Body of pancreas (tissue), 4 donors: Measurements from ENCODE around the gene THOC5. TPM values are rescaled to one million over a fixed set of nuclear protein-coding genes. Genes with fewer than 3 reads are reported as not detected.
"Not testable (repeated sequence)": the region's sequence is repeated elsewhere in the genome, so short reads cannot be mapped to it uniquely, and the experiment has no call there.

ENCODE experiments used
- ATAC-seq: fragments of 150-250 bp; one replicate; pipeline ENCODE4 v1.9.1; 2016
- DNase-seq, 4 donors: peaks; one replicate each; pipeline ENCODE4 v3.0.0-alpha.2; 2019
- H3K27ac ChIP-seq, 4 donors: fragments of 200-600 bp; sonication (generic); 1 replicate in 3 of 4; 2 replicates in 1 of 4; pipeline versions ENCODE4 v1.5.1 to v1.6.1; 2016 to 2019; ENCODE audit warnings: mild to moderate bottlenecking in 1 of 4, mixed read lengths in 1 of 4, moderate library complexity in 1 of 4
- H3K27me3 ChIP-seq, 2 donors: fragments of 200-600 bp; sonication (generic); one replicate each; pipeline ENCODE4 v1.6.0; 2016; ENCODE audit warnings: mild to moderate bottlenecking in 1 of 2
- H3K36me3 ChIP-seq, 2 donors: fragments of 200-600 bp; sonication (generic); replicated peaks in 1 of 2; 2 replicates each; pipeline ENCODE4 v1.5.1; 2016; ENCODE audit warnings: low read depth in 2 of 2; ENCODE audit not compliant: insufficient read depth in 1 of 2
- H3K4me1 ChIP-seq: fragments of 200-600 bp; sonication (generic); one replicate; pipeline ENCODE4 v1.6.0; 2016
- H3K4me3 ChIP-seq, 2 donors: fragments of 200-600 bp; sonication (generic); 1 replicate in 1 of 2; 2 replicates in 1 of 2; pipeline ENCODE4 v1.5.1; 2016 to 2019
- H3K9me3 ChIP-seq, 3 donors: fragments of 200-600 bp; sonication (generic); 1 replicate in 2 of 3; 2 replicates in 1 of 3; pipeline ENCODE4 v1.5.1; 2016
- POLR2A ChIP-seq, 3 donors: fragments of 450-650 bp; IDR thresholded peaks; one replicate each; pipeline ENCODE4 v1.6.1; 2016; ENCODE audit warnings: antibody characterized with exemption in 3 of 3, mild to moderate bottlenecking in 2 of 3
- WGBS, 2 donors: methylation state at CpG; one replicate each; pipeline ENCODE4 v1.1.5; 2017; 5-methylcytosine and 5-hydroxymethylcytosine counted together
- intact Hi-C: fragments of 100-400 bp; cut with DNase I; formaldehyde crosslinking; loops from one replicate; pipeline ENCODE4 v1.15.1; 2023
- total RNA-seq, 2 donors: library from RNA; depleted of rRNA; stranded (reverse); fragments of >200 nt; gene quantifications; one replicate each; pipeline ENCODE4 v1.1.0, GENCODE V29; 2016
- TF ChIP-seq, protein P1 (sequence below), 7 experiments: fragments of 450-650 bp in 4 of 7; fragments of 200-600 bp in 3 of 7; sonication (generic) in 3 of 7; IDR thresholded peaks; one replicate each; pipeline ENCODE4 v1.5.1; 2016 to 2019; ENCODE audit warnings: antibody characterized with exemption in 7 of 7

The THOC5 gene
- total RNA-seq, 2 donors from 2014 or later = 20.0 to 29.0 TPM

DNA sequence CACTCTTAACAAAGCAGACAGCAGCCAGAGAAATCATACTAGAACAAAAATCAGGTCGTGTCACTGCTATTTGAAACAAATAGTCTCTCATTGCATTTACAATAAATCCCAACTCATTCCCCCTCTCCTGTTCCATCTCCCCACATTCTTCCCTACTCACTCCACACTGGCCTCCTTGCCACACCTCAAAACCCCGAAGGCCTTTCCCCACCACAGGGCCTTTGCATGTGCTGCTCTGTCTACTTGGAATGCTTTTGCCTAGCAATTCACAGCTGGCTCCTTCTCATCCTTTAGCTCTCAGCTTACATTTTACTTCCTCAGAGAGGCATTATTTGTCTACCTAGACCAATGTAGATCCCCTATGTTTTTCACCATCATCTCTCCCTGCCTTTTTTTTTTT lies 6.3 kb upstream of the THOC5 start:
- WGBS, 2 donors = 94 to 100% methylated on average over 2 of the region's 2 CpGs
- ATAC-seq (no peak), DNase-seq (no peak)
- Histone ChIP-seq H3K4me3 (no peak overlapping the region), H3K36me3 (peaks cover 0 to 12% of the 10 kb centered on the region in 2 donors), H3K4me1 (no peaks in the 10 kb centered on the region), H3K27ac (no peak overlapping the region), H3K27me3 (no peaks in the 10 kb centered on the region), H3K9me3 (no peaks in the 10 kb centered on the region)
- no peak for TF ChIP-seq POLR2A (IDR thresholded peaks at IDR 0.05)
- TF ChIP-seq, protein P1, sequence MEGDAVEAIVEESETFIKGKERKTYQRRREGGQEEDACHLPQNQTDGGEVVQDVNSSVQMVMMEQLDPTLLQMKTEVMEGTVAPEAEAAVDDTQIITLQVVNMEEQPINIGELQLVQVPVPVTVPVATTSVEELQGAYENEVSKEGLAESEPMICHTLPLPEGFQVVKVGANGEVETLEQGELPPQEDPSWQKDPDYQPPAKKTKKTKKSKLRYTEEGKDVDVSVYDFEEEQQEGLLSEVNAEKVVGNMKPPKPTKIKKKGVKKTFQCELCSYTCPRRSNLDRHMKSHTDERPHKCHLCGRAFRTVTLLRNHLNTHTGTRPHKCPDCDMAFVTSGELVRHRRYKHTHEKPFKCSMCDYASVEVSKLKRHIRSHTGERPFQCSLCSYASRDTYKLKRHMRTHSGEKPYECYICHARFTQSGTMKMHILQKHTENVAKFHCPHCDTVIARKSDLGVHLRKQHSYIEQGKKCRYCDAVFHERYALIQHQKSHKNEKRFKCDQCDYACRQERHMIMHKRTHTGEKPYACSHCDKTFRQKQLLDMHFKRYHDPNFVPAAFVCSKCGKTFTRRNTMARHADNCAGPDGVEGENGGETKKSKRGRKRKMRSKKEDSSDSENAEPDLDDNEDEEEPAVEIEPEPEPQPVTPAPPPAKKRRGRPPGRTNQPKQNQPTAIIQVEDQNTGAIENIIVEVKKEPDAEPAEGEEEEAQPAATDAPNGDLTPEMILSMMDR (IDR thresholded peaks at IDR 0.05) = no peak
- intact Hi-C loops = no loop called here

DNA sequence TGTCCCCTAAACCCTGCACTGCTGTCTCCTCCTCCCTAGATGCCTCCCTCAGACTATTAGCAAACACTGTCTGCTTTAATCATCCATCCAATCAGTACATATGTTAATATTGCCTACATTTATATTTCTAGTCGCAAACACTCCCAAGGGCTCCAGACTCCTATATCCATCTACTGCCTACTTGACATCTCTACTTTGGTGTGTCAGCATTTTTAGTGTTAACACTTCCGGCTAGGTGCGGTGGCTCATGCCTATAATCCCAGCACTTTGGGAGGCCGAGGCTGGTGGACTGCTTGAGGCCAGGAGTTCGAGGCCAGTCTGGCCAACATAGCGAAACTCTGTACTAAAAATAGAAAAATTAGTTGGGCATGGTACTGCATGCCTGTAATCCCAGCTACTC lies 5.5 kb upstream of the THOC5 start:
- peaks cover 0 to 12% of the 10 kb centered on the region in 2 donors for H3K36me3 ChIP-seq
- H3K4me1 ChIP-seq = peaks cover 6% of the 10 kb centered on the region
- no peak for TF ChIP-seq POLR2A (IDR thresholded peaks at IDR 0.05)
- TF ChIP-seq, protein P1 (IDR thresholded peaks at IDR 0.05) = no peak
- no peak for DNase-seq
- ATAC-seq = no peak
- intact Hi-C loops = no loop called here
- no peaks in the 10 kb centered on the region for H3K27me3 ChIP-seq
- H3K9me3 ChIP-seq = no peaks in the 10 kb centered on the region
- WGBS, 2 donors = 87 to 95% methylated on average over 6 of the region's 6 CpGs
- H3K4me3 ChIP-seq = no peak overlapping the region
- no peak overlapping the region for H3K27ac ChIP-seq

DNA sequence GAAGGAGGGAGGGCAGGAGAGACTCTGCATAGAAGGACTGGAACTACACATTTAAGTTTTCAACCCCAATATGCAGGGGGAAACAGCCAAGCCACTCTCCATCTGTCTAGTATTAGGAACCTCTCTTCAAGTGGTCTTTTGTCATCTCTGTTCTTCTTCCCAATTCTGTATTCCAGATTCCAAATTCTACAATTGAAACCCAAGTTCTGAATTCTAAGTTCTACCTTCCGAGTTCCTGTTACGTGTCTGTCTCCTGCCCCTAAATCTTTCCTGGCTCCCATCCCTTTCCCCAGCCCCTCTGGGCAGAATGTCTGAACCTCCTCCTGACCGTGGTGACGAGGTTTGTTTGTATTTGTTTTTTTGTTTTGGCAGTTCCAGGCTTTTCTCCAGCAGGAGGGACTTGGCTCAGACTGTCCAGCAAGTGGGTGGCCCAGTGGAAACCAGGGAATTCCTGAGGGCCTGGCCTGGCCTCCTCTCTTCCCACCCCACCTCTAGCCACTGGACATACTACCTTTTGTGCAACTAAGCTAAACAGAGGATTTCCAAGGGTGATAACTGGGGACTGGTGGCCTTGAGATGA lies 1.6 kb upstream of the THOC5 start:
- intact Hi-C loops = no loop called here
- Histone ChIP-seq H3K9me3 (no peaks in the 10 kb centered on the region), H3K27ac (no peak overlapping the region), H3K27me3 (no peaks in the 10 kb centered on the region), H3K4me3 (no peak overlapping the region), H3K4me1 (peaks cover 7% of the 10 kb centered on the region), H3K36me3 (peaks cover 0 to 5% of the 10 kb centered on the region in 2 donors)
- WGBS, 2 donors = 54 to 56% methylated on average over 4 of the region's 4 CpGs
- no peak for DNase-seq
- no peak for ATAC-seq
- TF ChIP-seq, protein P1 (IDR thresholded peaks at IDR 0.05) = no peak
- no peak for TF ChIP-seq POLR2A (IDR thresholded peaks at IDR 0.05)

DNA sequence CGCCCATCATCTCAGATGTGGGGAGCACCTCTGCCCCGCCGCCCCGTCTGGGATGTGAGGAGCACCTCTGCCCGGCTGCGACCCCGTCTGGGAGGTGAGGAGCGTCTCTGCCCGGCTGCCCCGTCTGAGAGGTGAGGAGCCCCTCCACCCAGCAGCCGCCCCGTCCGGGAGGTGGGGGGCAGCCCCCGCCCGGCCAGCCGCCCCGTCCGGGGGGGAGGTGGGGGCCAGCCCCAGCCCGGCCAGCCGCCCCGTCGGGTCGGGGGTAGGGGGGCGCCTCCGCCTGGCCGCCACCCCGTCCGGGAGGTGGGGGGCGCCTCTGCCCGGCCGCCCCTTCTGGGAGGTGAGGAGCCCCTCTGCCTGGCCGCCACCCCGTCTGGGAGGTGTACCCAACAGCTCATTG lies 1.2 kb downstream of the THOC5 start:
- H3K4me3 ChIP-seq, ATAC-seq, H3K27me3 ChIP-seq, DNase-seq, H3K9me3 ChIP-seq, H3K27ac ChIP-seq, intact Hi-C loops, H3K4me1 ChIP-seq: not testable (repeated sequence)
- WGBS, 2 donors = 82 to 95% methylated on average over 9 to 18 of the region's 33 CpGs
- H3K36me3 ChIP-seq = peaks cover 0 to 13% of the 10 kb centered on the region in 2 donors

DNA sequence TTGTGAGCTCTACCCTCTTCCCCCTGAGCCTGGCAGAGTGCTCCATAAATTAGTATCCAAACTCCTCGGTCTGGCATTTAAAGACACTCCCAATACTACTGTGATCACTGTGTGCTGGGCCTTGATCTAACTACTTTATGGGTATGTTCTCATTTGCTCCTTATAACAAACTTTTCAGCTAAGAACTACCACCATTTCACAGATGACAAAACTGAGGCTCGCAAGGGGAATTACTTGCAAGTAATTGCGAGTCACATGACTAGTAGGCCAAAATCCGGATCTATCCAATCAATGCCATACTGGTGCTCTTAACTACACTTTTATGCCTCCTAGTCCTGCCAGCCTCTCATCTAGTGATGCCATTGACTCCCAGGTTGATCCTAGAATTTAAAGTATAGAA lies 3.6 kb downstream of the THOC5 start:
- WGBS, 2 donors = 92 to 96% methylated on average over 4 of the region's 4 CpGs
- ATAC-seq (no peak), DNase-seq (no peak)
- Histone ChIP-seq H3K4me3 (no peak overlapping the region), H3K27ac (no peak overlapping the region), H3K9me3 (no peaks in the 10 kb centered on the region), H3K4me1 (peaks cover 7% of the 10 kb centered on the region), H3K36me3 (peaks cover 0 to 10% of the 10 kb centered on the region in 2 donors), H3K27me3 (no peaks in the 10 kb centered on the region)
- TF ChIP-seq, protein P1 (IDR thresholded peaks at IDR 0.05) = no peak
- no peak for TF ChIP-seq POLR2A (IDR thresholded peaks at IDR 0.05)
- intact Hi-C loops = no loop called here

DNA sequence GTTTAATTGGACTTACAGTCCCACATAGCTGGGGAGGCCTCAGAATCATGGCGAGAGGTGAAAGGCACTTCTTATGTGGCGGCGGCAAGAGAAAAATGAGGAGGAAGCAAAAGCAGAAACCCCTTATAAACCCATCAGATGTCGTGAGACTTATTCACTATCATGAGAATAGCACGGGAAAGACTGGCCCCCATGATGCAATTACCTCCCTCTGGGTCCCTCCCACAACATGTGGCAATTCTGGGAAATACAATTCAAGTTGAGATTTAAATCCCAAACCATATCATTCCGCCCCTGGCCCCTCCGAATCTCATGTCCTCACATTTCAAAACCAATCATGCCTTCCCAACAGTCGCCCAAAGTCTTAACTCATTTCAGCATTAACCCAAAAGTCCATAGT lies 8.5 kb downstream of the THOC5 start:
- ATAC-seq, intact Hi-C loops: not testable (repeated sequence)

More for the DNA sequence above, 8.5 kb downstream of the THOC5 start:
- WGBS, 2 donors = 79 to 87% methylated on average over 8 of the region's 8 CpGs
- not testable (repeated sequence) for H3K27me3 ChIP-seq, DNase-seq, H3K4me3 ChIP-seq, H3K27ac ChIP-seq, H3K4me1 ChIP-seq, H3K9me3 ChIP-seq
- H3K36me3 ChIP-seq = peaks cover 0 to 18% of the 10 kb centered on the region in 2 donors
